Ishikawa (cell line): Measurements from ENCODE around the gene TSC22D4.

ENCODE experiments used
- CEBPB ChIP-seq: IDR thresholded peaks from 2 replicates; pipeline ENCODE4 v1.6.1; 2012
- CREB1 ChIP-seq: IDR thresholded peaks from 2 replicates; pipeline ENCODE4 v1.6.1; 2012; ENCODE audit warnings: low read depth
- EGR1 ChIP-seq: IDR thresholded peaks from 2 replicates; pipeline ENCODE4 v1.6.1; 2012
- EP300 ChIP-seq: IDR thresholded peaks from 2 replicates; pipeline ENCODE4 v1.6.1; 2012; ENCODE audit warnings: borderline replicate concordance
- FOXM1 ChIP-seq: IDR thresholded peaks from 2 replicates; pipeline ENCODE4 v1.6.1; 2012; ENCODE audit warnings: low read depth, borderline replicate concordance
- NFIC ChIP-seq: IDR thresholded peaks from 2 replicates; pipeline ENCODE4 v1.6.1; 2012
- RAD21 ChIP-seq: IDR thresholded peaks from 2 replicates; pipeline ENCODE4 v1.6.1; 2012; ENCODE audit warnings: low read depth
- TAF1 ChIP-seq: IDR thresholded peaks from 2 replicates; pipeline ENCODE4 v1.6.1; 2012; ENCODE audit warnings: low read depth, mild to moderate bottlenecking
- TCF12 ChIP-seq: IDR thresholded peaks from 2 replicates; pipeline ENCODE4 v1.6.1; 2012; ENCODE audit warnings: low read depth
- TEAD4 ChIP-seq: IDR thresholded peaks from 2 replicates; pipeline ENCODE4 v1.6.1; 2012
- YY1 ChIP-seq: IDR thresholded peaks from 2 replicates; pipeline ENCODE4 v1.6.1; 2012; ENCODE audit warnings: low read depth
- ZBTB7A ChIP-seq: IDR thresholded peaks from 2 replicates; pipeline ENCODE4 v1.6.1; 2012; ENCODE audit warnings: low read depth
- TF ChIP-seq, protein P1 (sequence below): IDR thresholded peaks from 2 replicates; pipeline ENCODE4 v1.6.1; 2012
- TF ChIP-seq, protein P2 (sequence below): IDR thresholded peaks from 2 replicates; pipeline ENCODE4 v1.6.1; 2012
- TF ChIP-seq, protein P3 (sequence below): IDR thresholded peaks from 2 replicates; pipeline ENCODE4 v1.6.1; 2012; ENCODE audit warnings: low read depth, mild to moderate bottlenecking

The TSC22D4 gene

DNA sequence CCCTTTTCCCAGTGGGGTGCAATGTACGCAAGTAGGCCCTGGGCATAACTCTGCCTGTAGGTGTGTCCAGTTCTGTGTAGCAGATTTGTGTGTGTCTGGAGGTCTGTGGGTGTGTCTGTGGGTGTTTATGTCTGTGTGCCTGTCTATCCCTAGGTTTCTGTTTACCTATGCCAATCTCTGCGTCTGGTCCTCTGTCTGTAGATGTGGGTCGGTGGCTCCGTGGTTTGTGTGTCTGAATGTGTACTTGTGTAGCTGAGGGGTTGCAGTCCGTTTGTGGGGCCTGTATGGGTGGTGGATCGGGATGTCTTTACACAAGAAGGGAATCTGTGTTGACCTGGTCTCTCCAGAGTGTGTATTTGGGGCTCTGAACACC is 5.6 kb upstream of the TSC22D4 start:
- TF ChIP-seq EP300: no peak
- no peak for TF ChIP-seq TAF1
- no peak for TF ChIP-seq NFIC
- TF ChIP-seq, protein P1, sequence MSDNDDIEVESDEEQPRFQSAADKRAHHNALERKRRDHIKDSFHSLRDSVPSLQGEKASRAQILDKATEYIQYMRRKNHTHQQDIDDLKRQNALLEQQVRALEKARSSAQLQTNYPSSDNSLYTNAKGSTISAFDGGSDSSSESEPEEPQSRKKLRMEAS: no peak
- no peak for TF ChIP-seq RAD21
- TF ChIP-seq, protein P2, sequence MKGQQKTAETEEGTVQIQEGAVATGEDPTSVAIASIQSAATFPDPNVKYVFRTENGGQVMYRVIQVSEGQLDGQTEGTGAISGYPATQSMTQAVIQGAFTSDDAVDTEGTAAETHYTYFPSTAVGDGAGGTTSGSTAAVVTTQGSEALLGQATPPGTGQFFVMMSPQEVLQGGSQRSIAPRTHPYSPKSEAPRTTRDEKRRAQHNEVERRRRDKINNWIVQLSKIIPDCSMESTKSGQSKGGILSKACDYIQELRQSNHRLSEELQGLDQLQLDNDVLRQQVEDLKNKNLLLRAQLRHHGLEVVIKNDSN: no peak
- no peak for TF ChIP-seq TEAD4
- TF ChIP-seq TCF12: no peak
- TF ChIP-seq, protein P3, sequence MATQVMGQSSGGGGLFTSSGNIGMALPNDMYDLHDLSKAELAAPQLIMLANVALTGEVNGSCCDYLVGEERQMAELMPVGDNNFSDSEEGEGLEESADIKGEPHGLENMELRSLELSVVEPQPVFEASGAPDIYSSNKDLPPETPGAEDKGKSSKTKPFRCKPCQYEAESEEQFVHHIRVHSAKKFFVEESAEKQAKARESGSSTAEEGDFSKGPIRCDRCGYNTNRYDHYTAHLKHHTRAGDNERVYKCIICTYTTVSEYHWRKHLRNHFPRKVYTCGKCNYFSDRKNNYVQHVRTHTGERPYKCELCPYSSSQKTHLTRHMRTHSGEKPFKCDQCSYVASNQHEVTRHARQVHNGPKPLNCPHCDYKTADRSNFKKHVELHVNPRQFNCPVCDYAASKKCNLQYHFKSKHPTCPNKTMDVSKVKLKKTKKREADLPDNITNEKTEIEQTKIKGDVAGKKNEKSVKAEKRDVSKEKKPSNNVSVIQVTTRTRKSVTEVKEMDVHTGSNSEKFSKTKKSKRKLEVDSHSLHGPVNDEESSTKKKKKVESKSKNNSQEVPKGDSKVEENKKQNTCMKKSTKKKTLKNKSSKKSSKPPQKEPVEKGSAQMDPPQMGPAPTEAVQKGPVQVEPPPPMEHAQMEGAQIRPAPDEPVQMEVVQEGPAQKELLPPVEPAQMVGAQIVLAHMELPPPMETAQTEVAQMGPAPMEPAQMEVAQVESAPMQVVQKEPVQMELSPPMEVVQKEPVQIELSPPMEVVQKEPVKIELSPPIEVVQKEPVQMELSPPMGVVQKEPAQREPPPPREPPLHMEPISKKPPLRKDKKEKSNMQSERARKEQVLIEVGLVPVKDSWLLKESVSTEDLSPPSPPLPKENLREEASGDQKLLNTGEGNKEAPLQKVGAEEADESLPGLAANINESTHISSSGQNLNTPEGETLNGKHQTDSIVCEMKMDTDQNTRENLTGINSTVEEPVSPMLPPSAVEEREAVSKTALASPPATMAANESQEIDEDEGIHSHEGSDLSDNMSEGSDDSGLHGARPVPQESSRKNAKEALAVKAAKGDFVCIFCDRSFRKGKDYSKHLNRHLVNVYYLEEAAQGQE: no peak
- no peak for TF ChIP-seq EGR1
- TF ChIP-seq YY1: no peak
- no peak for TF ChIP-seq CEBPB
- no peak for TF ChIP-seq CREB1
- no peak for TF ChIP-seq FOXM1
- no peak for TF ChIP-seq ZBTB7A

DNA sequence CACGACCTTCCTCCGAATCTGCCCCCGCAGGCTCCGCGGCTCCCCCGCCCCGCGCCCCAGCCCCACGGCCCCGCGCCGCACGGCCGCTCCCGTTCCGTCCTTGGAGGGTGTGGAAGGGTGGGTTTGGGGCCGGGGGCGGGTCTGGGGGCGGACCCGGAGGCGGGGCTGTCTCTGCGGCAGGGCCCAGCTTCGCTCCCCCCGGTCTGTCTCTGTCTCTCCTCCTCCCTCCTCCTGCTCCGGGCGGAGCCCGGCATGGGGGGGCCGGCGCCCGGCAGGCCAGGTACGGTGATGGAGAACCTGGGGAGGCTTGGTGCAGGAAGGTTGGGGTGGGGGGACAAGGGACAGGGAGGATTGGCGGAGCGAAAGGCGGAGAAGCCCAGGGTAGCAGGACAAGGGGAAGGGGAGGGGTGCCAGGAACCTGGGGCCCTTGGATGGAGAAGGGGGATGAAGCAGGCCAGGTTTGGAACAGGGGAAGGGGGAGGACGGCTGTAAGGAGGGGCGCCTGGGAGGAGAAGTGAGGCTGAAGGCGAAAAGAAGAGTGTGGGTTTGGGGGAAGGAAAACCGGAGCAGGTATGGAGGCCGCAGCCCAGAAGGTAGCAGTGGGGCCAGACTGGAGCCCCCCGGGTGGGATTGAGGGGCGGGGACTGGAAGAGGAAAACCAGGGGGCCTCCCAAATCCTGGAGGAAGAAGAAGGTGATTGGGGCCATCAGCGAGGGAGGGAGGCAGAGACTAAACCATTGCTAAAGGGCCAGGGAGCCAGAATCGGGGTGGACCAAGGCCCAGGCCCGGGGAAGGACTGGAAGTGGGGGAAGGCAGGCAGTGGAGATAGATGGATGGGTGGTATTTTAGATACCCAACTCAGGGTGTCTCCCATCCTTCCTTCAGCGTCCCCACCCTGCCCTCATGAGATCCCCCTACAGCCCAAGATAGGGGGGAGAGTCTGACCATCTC is 5.0 kb upstream of the TSC22D4 start, which contains the start of gene NYAP1:
Gene NYAP1 (plus strand): TSS at position 206 of the 951 bp plus-strand sequence. CDS start 1,385 bp downstream, outside the sequence.
- TF ChIP-seq ZBTB7A: no peak
- TF ChIP-seq EP300: no peak
- no peak for TF ChIP-seq EGR1
- TF ChIP-seq, protein P1: no peak
- TF ChIP-seq FOXM1: no peak
- no peak for TF ChIP-seq YY1
- TF ChIP-seq NFIC: no peak
- TF ChIP-seq TCF12: no peak
- TF ChIP-seq, protein P3: no peak
- TF ChIP-seq TEAD4: no peak
- no peak for TF ChIP-seq TAF1
- no peak for TF ChIP-seq RAD21
- TF ChIP-seq CEBPB: no peak
- TF ChIP-seq, protein P2: no peak
- no peak for TF ChIP-seq CREB1

DNA sequence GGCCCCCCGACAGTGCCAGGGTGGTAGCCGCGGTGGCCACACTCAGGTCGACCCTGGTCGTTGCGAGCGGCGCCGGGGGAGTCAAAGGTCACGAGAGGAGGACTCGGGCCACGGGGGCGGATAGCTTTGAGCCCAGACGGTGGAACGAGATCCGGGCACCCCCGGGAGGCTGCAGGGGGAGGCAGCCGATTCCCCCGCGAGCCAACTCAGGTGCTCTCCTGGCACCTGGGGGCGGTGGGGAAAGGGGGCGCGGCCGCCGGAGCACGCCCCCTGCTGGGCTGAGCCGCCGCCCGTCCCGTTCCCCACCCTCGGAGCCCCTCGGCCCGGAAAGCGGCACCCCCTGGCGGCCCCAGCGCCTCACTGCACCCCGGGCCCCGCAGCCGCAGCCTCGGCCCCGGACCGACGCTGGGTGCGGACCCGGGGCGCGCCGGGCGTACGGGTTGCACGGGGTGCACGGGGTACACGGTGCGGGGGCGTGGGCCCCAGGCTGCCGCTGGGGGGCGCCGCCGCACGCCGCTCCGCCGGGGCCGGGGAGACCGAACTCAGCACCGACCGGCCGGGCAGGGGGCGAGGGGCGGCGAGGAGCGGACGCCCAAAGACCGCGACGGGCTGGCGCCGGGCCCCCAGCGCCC is 4.2 kb upstream of the TSC22D4 start:
- 0 out of 2 replicates have a peak, but pooled peaks have one; percentile 4 for TF ChIP-seq TAF1
- no peak for TF ChIP-seq CREB1
- TF ChIP-seq FOXM1: no peak
- TF ChIP-seq TCF12: no peak
- TF ChIP-seq, protein P3: no peak
- TF ChIP-seq, protein P1: peak; percentile 25; the same call in 1 of the 2 replicates
- TF ChIP-seq EP300: no peak
- peak; percentile 97 for TF ChIP-seq ZBTB7A
- TF ChIP-seq RAD21: peak; percentile 39; the same call in 1 of the 2 replicates
- peak; percentile 61 for TF ChIP-seq EGR1
